ENCODE data around the gene GALNT17. TPM values are rescaled to one million over a fixed set of nuclear protein-coding genes. Genes with fewer than 3 reads are reported as not detected.

The GALNT17 gene
- total RNA-seq, 3 donors from 2014 or later, result 0.69 to 17.3 (median 1.6) TPM

GRCh38 chr7:71429083-71429482, 297.1 kb downstream of the GALNT17 start:
- Histone ChIP-seq H3K36me3 (ENCODE audit: low read depth) (no peaks in the 10 kb centered on the region), H3K4me3 (no peak overlapping the region), H3K9me3 (peaks cover 60% of the 10 kb centered on the region), H3K4me1 (ENCODE audit: low read depth) (no peaks in the 10 kb centered on the region)
- DNase-seq (no peak), ATAC-seq (no peak)
- TF ChIP-seq, protein P1, sequence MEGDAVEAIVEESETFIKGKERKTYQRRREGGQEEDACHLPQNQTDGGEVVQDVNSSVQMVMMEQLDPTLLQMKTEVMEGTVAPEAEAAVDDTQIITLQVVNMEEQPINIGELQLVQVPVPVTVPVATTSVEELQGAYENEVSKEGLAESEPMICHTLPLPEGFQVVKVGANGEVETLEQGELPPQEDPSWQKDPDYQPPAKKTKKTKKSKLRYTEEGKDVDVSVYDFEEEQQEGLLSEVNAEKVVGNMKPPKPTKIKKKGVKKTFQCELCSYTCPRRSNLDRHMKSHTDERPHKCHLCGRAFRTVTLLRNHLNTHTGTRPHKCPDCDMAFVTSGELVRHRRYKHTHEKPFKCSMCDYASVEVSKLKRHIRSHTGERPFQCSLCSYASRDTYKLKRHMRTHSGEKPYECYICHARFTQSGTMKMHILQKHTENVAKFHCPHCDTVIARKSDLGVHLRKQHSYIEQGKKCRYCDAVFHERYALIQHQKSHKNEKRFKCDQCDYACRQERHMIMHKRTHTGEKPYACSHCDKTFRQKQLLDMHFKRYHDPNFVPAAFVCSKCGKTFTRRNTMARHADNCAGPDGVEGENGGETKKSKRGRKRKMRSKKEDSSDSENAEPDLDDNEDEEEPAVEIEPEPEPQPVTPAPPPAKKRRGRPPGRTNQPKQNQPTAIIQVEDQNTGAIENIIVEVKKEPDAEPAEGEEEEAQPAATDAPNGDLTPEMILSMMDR (IDR thresholded peaks at IDR 0.05), result no peak
- intact Hi-C loops (cut with DNase I, micrococcal nuclease), result no loop called here

GRCh38 chr7:71430246-71430645, 298.3 kb downstream of the GALNT17 start:
- peaks cover 65% of the 10 kb centered on the region for H3K9me3 ChIP-seq
- H3K36me3 ChIP-seq (ENCODE audit: low read depth), result no peaks in the 10 kb centered on the region
- ATAC-seq (no peak), DNase-seq (no peak)
- H3K4me3 ChIP-seq, result no peak overlapping the region
- TF ChIP-seq, protein P1 (IDR thresholded peaks at IDR 0.05), result no peak
- no peaks in the 10 kb centered on the region for H3K4me1 ChIP-seq (ENCODE audit: low read depth)
- intact Hi-C loops (cut with DNase I, micrococcal nuclease), result no loop called here

GRCh38 chr7:71439321-71439720, 307.4 kb downstream of the GALNT17 start:
- TF ChIP-seq, protein P1 (IDR thresholded peaks at IDR 0.05), result no peak
- Histone ChIP-seq H3K4me3 (no peak overlapping the region), H3K9me3 (peaks cover 66% of the 10 kb centered on the region), H3K36me3 (ENCODE audit: low read depth) (no peaks in the 10 kb centered on the region), H3K4me1 (ENCODE audit: low read depth) (no peaks in the 10 kb centered on the region)
- ATAC-seq (no peak), DNase-seq (no peak)
- intact Hi-C loops (cut with DNase I, micrococcal nuclease), result no loop called here

DNA sequence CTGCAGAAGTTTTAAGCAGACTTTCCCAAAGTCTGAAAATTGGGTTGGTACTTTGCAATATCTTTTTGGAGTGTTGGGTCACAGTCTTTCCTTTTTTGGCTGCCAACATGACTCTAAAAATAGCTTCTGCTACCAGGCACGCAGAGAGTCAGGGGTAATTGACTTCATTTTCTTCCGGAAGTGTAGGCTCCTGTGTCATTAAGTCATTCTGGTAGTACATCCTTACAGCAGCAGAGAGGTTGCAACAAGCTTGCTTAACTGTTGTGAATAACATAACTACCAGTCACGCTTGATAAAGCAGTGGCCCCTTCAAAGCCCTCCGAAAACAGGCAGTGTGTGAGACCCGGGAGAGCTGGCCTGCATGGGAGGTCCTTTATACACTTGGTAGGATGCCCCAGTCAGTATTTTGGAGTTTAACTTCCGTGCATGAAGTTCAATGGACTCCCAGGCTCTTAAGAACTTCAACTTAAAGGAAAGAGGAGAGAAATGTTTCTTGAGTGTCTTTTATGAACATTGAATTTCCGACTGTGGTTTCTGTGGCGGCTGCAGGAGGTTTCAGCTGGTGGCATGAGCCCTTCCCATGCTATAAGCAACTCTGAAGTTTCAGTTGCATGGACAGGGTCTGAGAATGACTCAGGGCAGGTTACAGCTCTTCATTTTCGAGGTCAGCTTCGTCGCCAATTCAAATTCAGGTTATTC, 310.7 kb downstream of the GALNT17 start:
- Histone ChIP-seq H3K4me1 (ENCODE audit: low read depth) (no peaks in the 10 kb centered on the region), H3K9me3 (peaks cover 54% of the 10 kb centered on the region), H3K36me3 (ENCODE audit: low read depth) (no peaks in the 10 kb centered on the region), H3K4me3 (no peak overlapping the region)
- ATAC-seq, result no peak
- no peak for DNase-seq
- intact Hi-C loops (cut with DNase I, micrococcal nuclease), result no loop called here
- TF ChIP-seq, protein P1 (IDR thresholded peaks at IDR 0.05), result no peak

DNA sequence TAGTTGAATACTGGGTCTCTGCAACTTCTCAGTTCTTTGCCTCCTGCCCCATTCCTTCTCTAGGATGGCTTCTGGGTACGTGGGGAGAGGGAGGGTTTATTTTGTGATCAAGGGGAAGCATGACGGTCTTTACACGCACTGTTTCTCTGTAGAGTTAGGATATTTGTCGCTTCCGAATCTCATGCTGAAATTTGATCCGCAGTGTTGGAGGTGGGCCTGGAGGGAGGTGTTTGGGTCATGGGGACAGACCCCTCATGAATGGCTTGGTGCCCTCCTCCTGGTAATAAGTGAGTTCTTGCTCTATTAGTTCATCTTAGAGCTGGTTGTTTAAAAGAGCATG, 311.2 kb downstream of the GALNT17 start:
- Histone ChIP-seq H3K36me3 (ENCODE audit: low read depth) (no peaks in the 10 kb centered on the region), H3K4me1 (ENCODE audit: low read depth) (no peaks in the 10 kb centered on the region), H3K4me3 (no peak overlapping the region), H3K9me3 (peaks cover 48% of the 10 kb centered on the region)
- intact Hi-C loops (cut with DNase I, micrococcal nuclease), result no loop called here
- DNase-seq (no peak), ATAC-seq (no peak)
- TF ChIP-seq, protein P1 (IDR thresholded peaks at IDR 0.05), result no peak

- DNase-seq (no peak), ATAC-seq (no peak)
- Histone ChIP-seq H3K4me3 (no peak overlapping the region), H3K9me3 (peaks cover 42% of the 10 kb centered on the region), H3K4me1 (ENCODE audit: low read depth) (no peaks in the 10 kb centered on the region), H3K36me3 (ENCODE audit: low read depth) (no peaks in the 10 kb centered on the region)
- intact Hi-C loops (cut with DNase I, micrococcal nuclease), result no loop called here
- TF ChIP-seq, protein P1 (IDR thresholded peaks at IDR 0.05), result no peak
These were observed 312.2 kb downstream of the GALNT17 start for GRCh38 chr7:71444130-71444529.
